ENCODE data around the gene PIK3R4.

PIK3R4 gene

GRCh38 chr3:130707902-130708601 lies 38.6 kb downstream of the PIK3R4 start:
- no peak for TF ChIP-seq CTCF (IDR thresholded peaks at IDR 0.05; ENCODE audit: low read depth, low read length)
- no peak overlapping the region for H3K4me3 ChIP-seq (ENCODE audit: low read depth, low read length)

GRCh38 chr3:130705501-130705900 lies 41.1 kb downstream of the PIK3R4 start:
- no peak overlapping the region for H3K4me3 ChIP-seq (ENCODE audit: low read depth, low read length)
- no peak for TF ChIP-seq CTCF (IDR thresholded peaks at IDR 0.05; ENCODE audit: low read depth, low read length)

GRCh38 chr3:130702985-130703384 lies 43.6 kb downstream of the PIK3R4 start:
- no peak for TF ChIP-seq CTCF (IDR thresholded peaks at IDR 0.05; ENCODE audit: low read depth, low read length)

GRCh38 chr3:130700541-130700940 lies 46.1 kb downstream of the PIK3R4 start:
- no peak overlapping the region for H3K4me3 ChIP-seq (ENCODE audit: low read depth, low read length)
- TF ChIP-seq CTCF (IDR thresholded peaks at IDR 0.05; ENCODE audit: low read depth, low read length) = no peak

More at GRCh38 chr3:130702985-130703384, 43.6 kb downstream of the PIK3R4 start:
- H3K4me3 ChIP-seq (ENCODE audit: low read depth, low read length) = no peak overlapping the region

- no peak overlapping the region for H3K4me3 ChIP-seq (ENCODE audit: low read depth, low read length)
- TF ChIP-seq CTCF (IDR thresholded peaks at IDR 0.05; ENCODE audit: low read depth, low read length) = no peak
These were observed 46.9 kb downstream of the PIK3R4 start for GRCh38 chr3:130699765-130700164.

GRCh38 chr3:130693314-130693713 lies 53.3 kb downstream of the PIK3R4 start:
- no peak overlapping the region for H3K4me3 ChIP-seq (ENCODE audit: low read depth, low read length)
- TF ChIP-seq CTCF (IDR thresholded peaks at IDR 0.05; ENCODE audit: low read depth, low read length) = no peak

GRCh38 chr3:130692455-130692854 lies 54.2 kb downstream of the PIK3R4 start:
- TF ChIP-seq CTCF (IDR thresholded peaks at IDR 0.05; ENCODE audit: low read depth, low read length) = no peak
- H3K4me3 ChIP-seq (ENCODE audit: low read depth, low read length) = no peak overlapping the region
